ENCODE measurements around the gene NEMF.
"Not testable (repeated sequence)": the region's sequence is repeated elsewhere in the genome, so short reads cannot be mapped to it uniquely, and the experiment has no call there.

The NEMF gene

DNA sequence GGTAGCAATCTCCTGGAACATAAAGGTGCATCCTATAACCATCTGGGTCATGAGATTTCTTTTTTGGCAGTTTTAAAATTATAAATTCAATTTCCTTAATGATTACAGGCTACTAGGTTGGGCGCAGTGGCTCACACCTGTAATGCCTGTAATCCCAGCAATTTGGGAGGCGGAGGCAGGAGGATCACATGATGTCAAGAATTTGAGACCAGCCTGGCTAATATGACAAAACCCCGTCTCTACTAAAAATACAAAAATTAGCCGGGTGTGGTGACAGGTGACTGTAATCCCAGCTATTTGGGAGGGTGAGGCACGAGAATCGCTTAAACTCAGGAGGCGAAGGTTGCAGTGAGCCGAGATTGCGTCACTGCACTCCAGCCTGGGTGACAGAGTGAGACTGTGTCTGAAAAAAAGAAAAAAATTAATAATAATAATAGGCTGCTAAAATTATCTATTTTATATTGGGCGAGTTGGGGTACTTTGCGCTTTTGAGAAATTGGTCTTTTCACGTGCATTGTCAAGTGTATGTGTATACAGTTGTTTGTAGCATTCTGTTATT lies 23.1 kb upstream of the NEMF start:
- no peak for DNase-seq

- DNase-seq, result not testable (repeated sequence)
Measured at GRCh38 chr14:49873548-49873947, 21.0 kb upstream of the NEMF start.

GRCh38 chr14:49870908-49871307 lies 18.3 kb upstream of the NEMF start:
- DNase-seq, result no peak

GRCh38 chr14:49868720-49869114 lies 16.1 kb upstream of the NEMF start:
- no peak for DNase-seq

GRCh38 chr14:49867831-49868719 lies 15.5 kb upstream of the NEMF start:
- peak; percentile 85 for DNase-seq

DNA sequence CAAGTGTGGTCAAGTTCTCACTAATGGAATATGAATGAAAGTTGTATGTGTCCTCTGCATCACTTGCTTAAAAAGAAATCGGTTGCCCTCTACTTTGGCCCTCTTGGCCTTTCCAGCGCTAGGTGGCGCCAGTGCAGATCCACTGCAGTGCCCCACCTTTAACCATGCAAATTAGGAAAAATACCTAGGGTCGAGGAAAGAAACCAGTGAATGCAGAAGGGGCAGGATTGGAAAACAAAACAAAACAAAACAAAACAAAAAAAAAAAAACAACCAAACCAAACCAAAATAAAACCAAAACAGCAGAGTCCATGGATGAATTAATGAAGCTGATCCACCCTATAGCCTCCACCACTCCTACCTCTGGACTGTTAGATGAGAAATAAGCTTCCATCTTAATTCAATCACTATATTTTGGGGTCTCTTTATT lies 12.9 kb upstream of the NEMF start:
- DNase-seq, result peak; percentile 63

GRCh38 chr14:49863487-49864281 lies 11.1 kb upstream of the NEMF start:
- no peak for DNase-seq

DNA sequence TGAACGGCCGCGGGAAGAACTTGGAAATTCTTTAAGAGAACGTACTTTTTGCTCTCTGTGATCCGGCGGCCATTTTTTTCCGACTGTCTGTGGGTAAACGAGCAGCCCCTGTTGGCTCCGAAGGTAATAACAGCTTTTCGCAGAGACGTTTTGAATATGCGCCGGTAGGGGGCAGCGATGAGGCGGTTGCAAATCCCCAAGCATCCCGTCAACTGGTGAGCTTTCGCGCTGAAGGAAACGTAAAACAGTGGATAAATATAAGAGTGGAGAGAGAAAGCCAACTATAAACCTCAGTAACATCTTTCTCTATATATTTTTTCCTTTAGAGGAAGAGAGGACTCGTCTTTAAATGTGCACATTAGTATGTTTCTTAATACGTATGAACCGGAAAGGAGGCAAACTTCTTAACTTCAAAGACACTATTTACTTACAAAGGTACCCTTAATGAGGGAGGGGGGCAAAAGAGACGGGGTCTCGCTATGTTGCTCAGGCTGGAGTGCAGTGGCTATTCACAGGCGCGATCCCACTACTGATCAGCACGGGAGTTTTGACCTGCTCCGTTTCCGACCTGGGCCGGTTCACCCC lies 9.6 kb upstream of the NEMF start:
- peak; percentile 50 for DNase-seq

GRCh38 chr14:49861699-49862088 lies 9.1 kb upstream of the NEMF start:
- no peak for DNase-seq

DNA sequence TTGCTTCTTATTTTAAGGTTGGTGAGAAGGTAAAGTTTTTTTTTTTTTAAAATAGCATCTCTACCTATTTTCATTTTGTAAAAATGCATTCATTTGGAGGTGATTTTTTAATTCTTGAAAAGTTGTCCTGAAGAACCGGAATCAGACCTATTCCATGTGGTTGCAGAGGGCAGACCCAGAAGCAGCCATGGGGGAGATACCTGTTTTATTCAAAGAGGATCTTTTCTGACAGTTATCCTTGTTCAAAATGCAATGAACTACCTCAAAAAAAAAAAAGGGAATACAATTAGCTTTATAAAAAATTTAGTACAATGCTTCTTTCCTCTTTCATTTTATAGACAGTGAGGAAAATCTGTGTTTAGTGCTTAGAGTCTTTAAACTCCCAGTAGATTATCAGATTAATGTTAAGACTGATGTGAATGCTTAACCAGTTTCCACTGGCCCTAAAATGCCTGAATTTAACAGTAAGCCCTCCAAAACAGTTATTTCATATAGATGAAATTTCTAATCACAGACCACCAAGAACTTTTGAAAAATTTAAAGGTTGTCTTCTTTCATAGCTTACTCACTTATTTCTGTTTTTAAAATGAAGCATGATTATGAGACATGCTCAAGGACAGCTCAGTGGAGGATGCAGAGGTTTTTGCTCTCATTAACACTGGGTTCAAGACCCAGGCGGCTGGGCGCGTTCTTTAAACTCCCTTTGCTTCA lies 8.6 kb upstream of the NEMF start:
- no peak for DNase-seq

DNA sequence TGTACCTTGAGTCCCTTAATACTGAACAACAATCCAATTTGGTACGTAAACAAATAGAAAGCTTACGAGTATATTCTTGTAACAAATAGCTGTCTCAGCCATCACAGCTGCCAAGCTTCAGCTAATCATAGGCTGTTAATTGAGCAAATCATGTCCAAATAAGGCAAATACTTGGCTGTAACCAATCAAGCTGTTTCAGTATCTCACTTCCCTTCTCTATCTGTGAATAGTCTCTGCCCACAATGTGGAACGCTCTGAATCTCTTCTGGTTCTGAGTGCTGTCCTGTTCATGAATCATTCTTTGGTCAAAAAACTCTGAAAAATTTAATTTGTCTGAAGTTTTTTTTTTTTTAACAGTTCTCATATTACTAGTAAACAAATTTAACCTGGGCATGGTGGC lies 5.8 kb upstream of the NEMF start:
- DNase-seq, result no peak

DNA sequence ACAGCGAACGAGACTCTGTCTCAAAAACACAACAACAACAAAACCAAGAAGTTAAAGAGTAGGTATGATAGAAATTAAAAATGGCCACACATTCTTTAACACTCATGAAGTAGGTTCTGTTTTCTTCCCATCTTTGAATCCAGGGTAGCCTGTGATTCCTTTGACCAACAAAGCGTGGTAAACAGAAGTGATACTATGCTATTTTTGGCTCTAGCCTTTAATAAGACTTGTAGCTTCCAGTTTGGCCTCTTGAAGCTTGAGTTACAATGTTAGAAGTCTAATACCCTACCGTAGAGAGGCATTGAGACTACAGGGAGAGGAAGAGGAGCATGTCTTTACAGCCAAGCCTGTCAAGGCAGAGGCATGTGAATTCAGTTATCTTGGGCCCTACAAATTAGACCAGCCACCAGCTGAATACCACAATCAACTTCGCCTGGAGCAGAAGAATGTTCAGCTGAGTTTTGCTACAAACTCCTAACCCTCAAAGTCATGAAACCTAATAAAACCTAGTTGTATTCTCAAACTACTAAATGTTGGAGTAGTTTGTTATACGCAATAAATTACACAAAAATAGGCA lies 4.9 kb upstream of the NEMF start:
- DNase-seq, result no peak

DNA sequence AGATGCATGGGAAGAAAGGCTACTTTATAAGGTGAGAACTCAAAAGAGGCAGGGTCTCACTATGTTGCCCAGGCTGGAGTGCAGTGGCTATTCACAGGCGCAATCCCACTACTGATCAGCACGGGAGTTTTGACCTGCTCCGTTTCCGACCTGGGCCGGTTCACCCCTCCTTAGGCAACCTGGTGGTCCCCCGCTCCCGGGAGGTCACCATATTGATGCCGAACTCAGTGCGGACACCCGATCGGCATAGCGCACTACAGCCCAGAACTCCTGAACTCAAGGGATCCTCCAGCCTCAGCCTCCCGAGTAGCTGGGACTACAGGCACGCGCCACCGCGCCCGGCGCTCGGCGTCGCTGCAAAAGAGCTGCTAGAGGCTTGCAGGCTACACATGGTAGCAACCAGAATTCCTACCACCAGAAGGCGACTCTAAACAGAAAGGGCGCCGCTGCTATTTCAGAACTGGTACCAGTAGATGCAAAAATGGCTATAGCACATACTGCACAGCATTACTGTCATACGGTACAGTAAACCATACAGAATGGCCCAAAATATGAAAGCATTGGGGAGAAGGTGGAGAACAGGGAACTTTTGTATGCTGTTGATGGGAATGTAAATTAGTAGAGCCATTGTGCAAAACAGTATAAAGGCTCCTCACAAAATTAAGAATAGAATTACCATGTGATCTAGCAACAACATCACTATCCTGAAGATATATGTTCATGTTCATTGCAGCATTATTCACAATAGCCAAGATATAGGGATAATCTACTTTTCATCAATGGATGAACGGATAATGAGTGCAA lies 1.2 kb upstream of the NEMF start:
- peak; percentile 84 for DNase-seq

DNA sequence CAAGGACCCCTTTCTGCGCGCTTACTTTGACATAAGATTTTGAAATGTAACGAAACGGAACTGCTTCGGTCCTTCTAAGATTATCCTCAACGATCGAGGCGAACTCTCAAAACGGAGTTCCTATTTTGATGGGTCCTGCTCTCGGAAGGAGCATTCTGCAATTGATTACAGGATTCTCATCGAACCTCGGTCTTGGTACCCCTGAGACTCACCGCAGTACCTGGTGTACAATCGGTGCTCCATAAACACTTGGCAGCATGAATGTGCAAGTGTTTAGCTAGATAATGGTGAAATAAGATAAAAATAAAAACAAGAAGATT lies 530 bp upstream of the NEMF start:
- no peak for DNase-seq

DNA sequence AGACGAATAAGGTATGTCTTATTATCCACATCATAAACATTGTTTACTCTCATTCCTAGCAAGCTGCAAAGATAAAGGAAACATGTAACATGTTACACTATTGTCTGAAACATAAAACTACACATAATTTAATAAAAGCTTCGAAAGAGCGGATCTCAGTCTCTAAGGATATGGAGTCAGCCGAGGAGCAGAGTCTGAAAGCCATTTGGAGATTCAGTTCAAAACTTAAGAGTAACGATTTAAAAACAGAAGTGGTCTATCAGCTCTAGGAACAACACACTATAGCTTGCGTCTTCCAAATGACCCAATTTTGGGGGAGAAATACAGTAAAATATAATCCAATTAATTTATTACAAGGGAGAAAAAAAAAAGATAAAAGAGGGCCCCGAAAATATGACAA lies 775 bp downstream of the NEMF start:
- no peak for DNase-seq

DNA sequence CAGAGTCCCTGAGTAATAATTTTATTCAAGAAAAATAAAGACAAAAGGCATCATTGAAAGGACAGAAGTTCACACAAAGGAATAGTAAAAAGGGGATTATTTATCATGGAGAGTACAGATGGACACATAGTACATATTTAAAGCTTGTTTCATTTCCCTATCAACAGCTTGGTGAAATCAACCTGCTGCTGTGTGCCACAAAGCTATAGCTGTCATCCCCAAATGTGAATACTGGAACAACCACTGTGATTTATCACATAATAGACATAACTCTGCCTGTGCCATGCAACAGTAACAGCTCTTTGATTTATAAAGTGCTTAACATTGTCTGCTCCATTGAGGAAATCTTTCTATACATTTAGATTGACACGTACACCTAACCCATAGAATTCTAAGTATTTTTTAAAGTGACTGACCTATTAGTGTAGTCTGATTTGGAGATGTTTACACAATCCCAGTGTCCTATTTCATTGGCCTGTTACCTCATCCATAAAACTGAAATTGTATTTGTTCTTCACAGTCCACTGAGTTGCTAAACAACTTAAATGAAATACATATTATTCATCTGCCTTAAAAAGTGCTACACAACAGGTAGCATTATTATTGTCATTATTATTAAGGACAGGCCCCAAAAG lies 3.3 kb downstream of the NEMF start:
- no peak for DNase-seq

- DNase-seq, result no peak
Measured at GRCh38 chr14:49828640-49829039, 23.9 kb downstream of the NEMF start.

- DNase-seq, result no peak
Measured at GRCh38 chr14:49820176-49820575, 32.4 kb downstream of the NEMF start.

GRCh38 chr14:49816844-49817243 lies 35.7 kb downstream of the NEMF start:
- no peak for DNase-seq

DNA sequence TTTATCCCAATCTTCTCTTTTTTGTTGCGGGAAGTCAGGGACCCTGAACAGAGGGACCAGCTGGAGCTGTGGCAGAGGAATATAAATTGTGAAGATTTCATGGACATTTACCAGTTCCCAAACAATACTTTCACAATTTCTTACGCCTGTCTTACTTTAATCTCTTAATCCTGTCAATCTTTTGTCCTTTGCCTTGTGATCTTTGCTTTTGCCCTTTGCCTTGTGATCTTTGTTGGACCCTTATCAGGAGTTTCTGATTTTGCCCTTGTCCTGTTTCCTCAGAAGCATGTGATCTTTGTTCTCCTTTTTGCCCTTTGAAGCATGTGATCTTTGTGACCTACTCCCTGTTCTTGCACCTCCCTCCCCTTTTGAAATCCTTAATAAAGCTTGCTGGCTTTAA lies 36.5 kb downstream of the NEMF start:
- not testable (repeated sequence) for DNase-seq

DNA sequence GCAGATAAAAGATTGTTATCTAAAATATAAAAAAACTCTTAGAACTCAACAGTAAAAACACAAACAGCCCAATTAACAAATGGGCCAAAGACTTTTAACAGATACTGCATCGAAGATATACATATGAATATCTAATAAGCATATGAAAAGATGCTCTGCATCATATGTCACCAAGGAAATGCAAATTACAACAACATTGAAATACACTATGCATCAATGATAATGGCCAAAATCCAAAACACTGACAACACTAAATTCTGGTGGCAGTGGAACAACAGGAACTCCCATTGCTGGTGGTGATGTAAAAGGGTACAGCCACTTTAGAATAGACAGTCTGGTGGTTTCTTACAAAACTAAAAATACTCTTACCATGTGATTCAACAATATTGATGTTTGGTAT lies 43.8 kb downstream of the NEMF start:
- DNase-seq, result no peak

All from NCI-H1436 (cell line).